ENCODE data around the gene PDIA2.
"Not testable (repeated sequence)": the region's sequence is repeated elsewhere in the genome, so short reads cannot be mapped to it uniquely, and the experiment has no call there.

The PDIA2 gene

DNA sequence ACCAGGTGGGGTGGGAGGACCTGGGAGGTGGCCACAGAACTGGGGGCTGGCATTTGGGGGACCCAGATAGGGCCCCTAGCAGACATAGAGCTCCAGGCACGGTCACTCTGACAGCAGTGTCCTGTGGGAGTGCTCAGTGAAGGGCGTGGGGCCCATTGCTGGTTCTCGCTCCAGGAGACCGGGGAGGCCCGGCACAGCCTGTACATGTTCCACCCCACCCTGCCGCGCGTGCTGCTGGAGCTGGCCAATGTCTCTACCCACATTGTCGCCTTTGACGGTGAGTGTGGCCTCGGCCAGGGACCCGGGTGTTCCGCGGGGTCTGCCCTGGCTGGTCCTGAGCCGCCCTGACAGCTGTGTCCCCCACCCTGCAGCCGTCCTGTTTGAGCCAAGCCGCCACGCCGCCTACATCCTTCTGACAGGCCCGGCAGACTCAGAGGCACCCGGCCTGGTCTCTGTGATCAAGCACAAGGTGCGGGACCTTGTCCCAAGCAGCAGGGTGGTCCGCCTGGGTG, 18.5 kb upstream of the PDIA2 start:
- DNase-seq (ENCODE audit: low read depth) = no peak

DNA sequence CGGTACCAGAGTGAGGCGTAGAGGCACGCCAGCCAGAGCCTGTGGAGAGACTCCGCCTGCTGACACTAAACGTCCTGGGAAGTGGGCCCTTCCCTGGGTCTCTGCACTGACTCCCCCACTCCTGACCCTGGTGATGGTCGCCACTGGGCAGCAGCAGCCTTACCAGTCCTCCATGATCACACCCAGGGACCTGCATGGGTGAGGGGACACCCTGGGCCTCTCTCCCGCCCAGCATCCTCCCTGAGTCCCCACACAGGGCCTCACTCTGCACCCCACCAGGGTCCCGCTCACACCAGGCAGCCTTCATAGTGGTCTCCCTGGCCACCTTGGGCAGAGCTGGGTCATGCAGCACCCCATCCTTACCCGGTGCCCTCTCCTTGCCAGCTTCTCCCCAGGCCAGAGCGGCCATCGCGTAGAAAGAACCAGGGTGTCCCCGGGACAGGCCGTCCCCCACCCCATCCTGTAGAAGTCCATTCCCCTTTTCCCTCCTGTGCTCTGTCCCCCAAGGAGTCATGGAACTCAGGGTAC, 17.9 kb upstream of the PDIA2 start:
- DNase-seq (ENCODE audit: low read depth) = no peak

DNA sequence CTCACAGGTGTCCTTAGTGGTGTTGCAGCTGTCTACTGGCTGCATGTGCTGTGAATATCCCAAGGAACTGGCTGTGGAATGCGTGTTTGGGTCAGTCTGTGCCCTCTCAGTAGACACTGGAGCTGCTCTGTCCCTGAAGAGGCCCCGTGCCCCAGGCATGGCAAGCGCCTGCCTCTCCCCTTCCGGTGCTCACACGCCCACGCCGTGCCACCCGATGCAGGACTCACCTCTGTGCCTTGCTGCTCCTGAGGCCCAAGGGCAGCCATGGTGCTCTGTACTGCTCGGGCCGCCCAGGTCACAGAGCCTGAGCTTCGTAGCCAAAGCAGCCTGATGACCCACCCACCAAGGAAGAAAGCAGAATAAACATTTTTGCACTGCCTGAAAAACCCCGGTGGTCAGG, 17.3 kb upstream of the PDIA2 start:
- no peak for DNase-seq (ENCODE audit: low read depth)

DNA sequence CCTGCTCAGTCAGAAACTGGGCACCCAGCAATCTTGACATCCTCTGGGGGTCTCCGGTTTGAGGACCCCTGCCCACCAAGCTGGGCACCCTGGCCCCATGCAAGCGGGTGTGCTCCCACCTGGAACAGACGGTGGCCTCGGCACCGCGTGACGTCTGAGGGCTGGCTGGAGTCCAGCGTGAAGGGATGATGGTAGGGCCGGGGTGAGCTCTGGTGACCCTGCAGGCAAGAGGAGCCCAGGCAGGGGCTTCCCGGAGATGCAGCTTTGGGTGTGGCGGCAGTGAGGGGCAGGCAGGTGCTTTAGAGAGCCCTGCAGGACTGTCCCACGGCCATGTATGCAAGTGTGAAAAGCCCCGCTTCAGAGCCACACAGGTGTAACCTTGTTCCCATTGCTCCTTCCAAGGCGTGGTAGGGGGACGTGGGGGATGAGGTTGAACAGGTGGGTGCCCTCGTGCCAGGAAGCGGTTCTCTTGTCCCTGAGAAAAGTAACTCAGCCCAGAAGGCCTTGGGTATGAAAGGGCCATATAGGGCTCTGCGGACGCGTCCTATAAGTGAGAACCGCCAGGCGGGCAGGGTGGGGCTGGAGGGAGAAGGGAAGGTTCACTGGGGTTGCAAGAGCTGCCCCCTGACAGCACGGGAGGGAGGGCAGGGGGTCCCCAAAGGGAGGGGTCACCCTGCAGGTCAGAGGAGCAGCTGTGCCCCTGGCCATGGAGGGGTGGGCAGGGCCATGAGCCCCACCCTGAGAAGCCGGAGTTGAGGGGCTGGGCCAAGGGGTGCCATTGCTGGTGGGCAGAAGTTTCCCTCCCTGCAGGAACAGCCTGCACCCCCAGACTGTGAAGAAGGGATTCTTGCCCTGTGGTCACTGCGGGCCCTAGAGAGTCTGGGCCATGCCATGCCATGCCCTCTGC, 16.5 kb upstream of the PDIA2 start:
- no peak for DNase-seq (ENCODE audit: low read depth)

DNA sequence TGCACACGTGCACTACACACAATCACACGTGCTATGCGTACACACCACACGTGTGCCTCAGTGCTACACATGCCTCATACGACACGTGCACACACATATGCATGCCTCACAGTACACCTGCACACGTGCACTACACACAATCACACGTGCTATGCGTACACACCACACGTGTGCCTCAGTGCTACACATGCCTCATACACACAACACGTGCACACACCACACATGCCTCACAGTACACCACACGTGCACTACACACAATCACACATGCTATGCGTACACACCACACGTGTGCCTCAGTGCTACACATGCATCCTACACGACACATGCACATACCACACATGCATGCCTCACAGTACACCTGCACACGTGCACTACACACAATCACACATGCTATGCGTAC, 15.4 kb upstream of the PDIA2 start:
- DNase-seq (ENCODE audit: low read depth) = not testable (repeated sequence)

DNA sequence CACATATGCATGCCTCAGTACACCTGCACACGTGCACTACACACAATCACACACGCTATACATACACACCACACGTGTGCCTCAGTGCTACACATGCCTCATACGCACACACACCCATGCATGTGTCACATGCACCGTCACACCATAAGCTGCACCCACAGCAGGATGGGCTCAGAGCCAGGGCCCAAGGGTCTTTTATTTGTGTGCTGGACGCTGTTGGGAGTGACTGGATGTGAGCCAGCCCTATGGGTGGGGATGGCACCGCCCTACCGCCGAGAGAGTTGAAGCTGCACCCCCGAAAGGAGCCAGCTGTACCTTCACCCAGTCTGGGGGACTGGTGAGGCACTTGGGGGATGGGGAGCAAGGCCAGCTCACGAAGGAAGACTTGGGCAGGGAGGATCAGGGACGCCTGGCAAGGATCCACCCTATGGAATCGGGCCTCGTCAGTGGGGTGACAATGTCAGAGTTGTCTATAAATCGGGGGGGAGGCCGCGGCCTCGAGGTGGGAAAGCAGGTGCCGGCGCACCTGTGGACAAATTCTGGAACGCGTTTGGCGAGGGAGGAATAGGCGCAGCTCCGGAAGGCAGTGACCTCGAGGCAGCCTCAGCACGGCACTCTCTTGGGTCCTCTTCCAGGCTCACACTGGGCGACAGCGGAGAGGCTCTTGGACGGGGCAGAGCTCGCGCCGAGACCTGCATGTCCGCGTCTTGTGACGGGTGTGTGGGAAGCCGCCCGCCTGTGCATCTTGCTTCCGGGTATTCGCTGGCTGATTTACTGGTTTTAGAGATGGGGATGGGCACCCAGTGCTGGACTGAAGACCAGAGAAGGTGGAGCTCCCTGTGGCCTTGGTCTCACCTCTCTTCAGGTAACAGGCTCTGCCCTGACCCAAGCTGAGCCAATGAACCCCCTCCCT, 14.6 kb upstream of the PDIA2 start:
- DNase-seq (ENCODE audit: low read depth) = no peak

DNA sequence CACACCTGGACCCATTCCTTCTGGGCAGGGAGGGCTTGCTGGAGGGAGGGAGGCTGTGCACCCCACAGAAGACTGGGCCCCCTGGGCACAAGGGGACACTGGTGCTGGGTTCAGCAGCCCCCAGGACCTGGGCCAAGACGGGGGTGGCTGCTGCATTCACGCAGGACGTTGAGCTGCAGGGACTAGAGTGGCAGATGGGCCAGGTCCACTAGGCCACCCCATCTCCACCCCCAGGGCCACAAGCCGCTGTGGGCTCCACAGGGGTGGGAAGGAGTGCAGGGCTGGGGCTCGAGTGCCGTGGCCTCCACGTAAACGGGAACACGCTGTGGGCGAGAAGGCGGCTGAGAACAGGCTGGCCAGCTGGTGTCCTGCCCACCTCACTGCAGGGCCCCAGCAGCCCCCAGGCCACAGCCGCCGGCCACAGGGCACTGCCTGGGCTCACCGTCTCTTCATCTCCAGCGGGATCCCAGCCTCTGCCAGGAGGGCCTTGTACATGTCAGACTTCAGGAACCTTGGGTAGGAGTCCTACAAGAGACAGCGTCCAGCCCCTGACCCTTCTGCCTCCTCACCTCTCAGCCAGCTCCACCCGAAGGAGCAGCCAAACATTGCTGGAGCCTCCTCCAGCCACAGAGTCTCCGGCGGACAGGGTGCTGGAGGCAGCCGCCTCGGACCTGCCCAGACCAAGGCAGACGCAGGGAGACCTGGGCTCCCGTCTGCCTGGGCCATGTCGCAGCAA, 13.7 kb upstream of the PDIA2 start:
- DNase-seq (ENCODE audit: low read depth) = no peak

DNA sequence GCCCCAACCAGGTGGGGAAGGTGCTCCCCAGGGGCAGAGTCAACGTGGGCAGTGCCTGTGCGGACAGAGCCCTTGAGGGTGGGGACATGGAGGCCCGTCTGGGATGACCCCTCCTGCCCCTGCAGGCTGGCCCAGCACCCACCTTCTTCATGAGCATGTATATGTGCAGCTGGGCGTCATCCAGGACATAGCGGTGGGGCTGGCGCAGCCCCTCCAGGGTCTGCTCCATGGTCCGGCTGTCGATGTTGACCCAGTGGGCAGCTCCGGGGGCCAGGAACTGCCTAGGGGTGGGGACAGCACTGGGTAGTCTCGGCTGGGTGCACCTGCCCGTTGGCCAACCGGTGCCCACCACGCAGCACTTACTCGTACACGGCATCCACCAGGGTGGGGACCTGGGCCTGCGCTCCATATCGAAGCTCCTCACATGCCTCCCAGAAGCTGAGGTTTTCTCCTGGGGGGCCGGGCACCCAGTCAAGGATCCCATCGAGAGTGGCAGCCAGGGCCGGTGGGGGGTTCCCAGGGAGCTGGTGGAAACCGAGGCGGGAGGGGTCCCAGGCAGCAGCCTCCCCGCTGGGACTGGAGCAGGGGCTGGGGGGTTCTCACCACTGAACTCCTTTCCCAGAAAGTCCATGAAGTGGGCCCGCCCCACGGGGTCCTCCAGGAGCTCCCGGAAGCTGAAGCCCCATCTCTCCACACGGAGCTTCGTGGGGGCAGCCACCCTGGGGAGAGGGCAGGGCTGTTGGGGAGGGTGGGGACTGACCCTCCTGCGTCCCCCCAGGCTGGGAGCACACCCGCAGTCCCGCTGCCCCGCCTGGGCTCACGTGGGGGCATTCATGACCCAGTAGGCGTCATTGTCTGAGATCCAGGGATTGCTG, 12.3 kb upstream of the PDIA2 start:
- no peak for DNase-seq (ENCODE audit: low read depth)

DNA sequence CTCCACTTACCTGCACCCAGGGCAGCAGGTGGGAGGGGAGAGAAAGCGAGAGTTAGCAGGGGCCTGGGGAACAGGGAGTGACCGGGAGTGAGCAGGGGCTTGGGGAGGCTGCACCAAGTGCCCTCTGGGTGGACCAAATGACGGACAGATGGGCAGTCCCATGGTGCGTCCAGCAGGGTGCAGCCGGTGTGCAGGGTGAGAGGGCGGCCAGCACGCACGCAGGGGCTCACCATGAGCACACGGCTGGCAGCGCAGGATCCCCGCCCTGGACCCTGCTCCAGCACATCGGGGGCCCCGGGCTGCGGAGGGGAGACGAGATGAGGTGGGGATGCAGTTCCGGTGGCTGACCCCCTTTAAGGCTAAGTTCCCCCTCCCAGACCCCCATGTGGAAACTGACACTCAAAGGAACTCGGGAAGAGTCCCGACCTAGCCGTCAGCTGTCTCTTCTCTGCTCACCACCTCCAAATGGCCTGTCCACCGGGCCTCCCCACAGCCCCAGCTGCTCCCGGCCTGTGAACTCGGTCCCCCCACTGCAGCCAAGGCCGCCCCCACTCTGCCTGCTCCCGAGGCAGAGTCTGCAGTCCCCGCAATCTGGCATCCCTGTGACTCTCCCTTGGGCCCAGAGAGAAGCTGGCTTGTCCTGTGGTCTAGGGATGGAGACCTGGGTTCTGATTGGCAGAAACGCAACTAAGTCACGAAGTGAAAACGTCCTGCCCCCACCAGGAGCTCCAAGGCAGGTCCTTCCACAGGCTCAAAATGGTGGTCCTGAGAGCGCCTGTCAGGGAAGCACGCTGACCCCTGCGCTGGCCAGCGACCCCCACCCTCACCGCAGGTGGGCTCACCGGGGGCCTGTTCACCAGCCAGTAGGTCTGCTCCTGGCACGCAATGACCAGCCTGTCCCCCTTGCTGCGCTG, 10.1 kb upstream of the PDIA2 start:
- no peak for DNase-seq (ENCODE audit: low read depth)

DNA sequence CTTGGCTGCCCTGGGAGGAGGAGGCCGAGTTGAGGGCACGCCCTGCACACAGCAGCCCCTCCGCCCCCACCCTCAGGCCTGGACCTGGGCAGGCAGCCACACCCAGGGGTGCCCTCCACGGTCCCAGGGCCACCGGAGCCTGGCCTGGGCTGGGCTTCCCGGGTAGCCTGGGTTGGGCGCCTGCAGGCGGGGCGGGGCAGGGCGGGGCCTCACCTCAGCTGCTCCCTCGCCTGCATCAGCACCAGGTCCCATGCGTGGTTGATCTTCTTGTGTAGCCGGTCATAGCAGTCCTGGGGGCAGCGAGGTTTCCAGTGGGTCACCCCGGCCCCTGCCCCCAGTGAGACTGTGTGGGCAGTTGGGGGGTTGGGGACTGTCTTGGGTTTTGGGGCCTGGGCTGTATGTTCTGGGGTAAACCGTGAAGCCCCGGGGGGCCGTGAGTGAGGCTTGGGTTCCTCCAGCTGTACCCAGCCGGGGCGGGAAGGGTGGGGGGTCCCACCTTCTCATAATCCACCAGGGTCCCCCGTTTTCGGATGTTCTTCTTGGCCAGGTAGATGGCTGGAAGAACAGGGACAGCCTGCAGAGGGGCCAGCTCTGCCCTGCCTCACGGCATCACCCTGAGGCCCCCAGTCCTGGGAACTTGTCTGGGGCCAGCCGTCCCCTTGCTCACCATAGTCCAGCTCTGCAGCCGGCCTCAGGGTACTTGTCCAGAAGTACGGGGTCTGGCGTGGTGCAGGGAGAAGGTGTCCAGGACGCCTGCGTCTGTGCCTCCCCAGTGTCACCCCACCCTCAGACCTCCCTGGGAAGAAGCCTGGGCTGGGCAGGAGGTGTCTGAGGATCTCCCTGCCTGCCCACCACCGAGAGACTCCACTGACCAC, 9.2 kb upstream of the PDIA2 start:
- no peak for DNase-seq (ENCODE audit: low read depth)

DNA sequence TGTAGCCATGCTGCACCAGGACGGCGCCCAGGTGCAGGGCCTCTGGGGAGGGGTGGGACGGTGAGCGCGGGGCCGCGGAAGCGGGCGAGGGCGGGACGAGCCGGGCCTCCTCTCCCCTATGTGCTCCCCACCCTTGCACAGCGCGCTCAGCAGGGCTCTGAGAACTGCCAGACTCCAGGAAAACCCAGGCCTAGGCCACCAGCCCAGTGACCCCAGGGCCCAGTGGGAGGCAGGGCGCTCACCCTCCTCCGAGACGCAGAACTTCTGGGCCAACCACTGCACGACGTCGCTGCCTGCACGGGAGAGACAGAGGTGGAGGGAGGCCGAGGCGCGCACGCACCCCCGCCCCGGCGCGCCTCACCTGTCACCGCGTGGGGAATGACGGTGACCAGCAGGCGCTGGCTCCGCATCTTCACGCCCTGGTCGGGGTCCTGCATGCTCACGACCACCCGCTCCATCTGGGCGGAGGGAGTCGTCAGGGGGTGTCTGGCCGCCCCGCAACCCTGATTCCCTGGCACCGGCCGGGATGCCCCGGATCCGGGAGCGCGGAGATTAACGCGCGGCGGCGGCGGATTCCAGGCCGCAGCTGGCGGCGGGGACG, 7.8 kb upstream of the PDIA2 start:
- no peak for DNase-seq (ENCODE audit: low read depth)

DNA sequence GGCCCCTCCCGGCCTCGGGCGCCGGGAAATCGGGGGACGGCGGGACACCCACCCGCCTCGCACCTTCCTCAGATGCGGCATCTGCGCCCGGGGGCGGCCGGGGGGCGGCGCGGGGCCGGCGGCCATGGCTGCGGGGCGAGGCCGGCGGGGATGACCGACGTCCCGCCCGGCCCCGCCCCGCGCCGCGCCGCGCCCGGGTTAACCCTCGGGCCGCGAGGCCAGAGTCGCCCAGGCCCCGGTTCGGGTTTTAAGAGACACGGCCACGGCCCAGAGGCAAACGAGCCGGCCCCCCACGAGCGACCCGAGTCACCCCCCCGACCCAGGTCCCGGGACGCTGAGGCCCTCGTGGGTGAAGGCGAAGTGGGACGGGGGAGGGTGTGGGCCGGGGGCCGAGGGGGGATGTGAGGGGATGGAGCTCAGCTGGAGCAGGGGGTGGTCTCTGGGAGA, 7.2 kb upstream of the PDIA2 start, which contains the start of gene RGS11:
TSS of gene RGS11 (minus strand) at position 159 of the 447 bp plus-strand sequence. CDS start at position 126, 33 bp downstream.
- DNase-seq (ENCODE audit: low read depth) = no peak

DNA sequence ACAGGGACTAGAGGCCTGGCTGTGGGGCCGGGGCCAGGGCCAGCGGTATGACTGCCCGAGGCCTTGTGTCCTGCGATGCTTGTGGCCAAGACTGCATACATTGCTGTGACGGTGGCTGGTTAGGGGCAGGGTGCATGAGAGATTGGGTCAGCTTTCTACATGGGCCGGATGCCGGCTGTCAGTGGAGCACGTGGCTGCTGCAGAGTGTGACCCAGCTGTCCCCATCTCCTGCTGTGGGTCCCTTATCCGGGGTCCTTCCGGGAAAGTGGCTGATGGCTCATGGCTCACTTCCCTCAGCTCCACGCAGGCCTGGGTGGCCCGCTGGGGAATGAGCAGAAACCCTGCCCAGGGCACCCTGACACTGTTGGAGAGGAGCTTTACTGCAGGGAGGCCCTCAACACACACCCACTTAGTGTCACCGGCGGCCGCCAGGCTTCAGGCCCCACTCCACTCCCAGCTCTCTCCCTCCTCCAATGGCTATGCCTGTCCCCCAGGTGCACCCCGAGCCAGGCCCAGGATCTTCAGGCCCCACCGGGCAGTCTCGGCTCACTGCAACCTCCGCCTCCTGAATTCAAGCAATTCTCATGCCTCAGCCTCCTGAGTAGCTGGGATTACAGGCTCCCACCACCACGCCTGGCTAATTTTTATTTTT, 6.4 kb upstream of the PDIA2 start:
- DNase-seq (ENCODE audit: low read depth) = no peak

DNA sequence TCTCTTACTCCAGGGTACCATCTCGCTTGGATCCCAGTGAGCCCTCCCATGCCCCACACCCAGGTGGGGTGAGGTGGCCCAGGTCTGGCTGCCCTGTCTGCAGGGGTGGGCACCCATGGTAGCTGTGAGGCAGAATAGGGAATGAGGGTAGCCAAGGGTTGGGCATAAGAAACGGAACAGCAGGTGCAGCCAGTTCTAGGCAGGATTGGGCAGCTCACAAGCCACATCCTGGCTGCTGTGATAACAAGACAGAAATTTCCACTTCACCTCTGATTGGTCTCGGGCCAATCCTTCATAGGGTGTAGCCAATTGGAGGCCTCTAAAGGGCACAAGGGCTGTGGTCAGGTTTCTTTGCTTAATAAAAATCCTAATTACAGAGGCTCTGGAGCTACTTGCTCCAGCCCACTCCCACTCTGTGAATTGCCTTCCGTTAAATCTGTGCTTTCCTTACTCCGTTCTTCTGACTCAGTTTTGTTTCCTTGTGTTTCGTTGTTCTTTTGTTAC, 4.0 kb upstream of the PDIA2 start:
- no peak for DNase-seq (ENCODE audit: low read depth)

DNA sequence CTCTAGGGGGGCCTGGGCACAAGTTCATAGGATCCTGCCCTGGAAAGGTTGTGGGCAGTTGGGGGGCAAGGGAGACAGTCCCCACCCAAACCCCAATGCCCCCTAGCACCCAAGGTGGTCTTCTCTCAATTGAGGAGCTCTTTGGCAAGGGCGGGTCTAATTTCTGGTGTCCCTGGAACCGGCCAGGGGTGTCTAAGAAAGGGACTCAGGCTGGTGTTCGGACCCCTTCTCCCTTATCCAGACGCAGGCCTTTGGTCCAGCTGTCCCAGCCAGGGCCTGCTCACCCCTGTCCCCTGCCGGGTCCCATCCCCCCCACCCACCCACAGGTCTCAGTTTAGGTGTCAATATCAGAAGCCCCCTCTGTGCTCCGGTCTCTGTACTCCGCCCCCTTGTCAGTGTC, 3.4 kb upstream of the PDIA2 start:
- DNase-seq (ENCODE audit: low read depth) = no peak

DNA sequence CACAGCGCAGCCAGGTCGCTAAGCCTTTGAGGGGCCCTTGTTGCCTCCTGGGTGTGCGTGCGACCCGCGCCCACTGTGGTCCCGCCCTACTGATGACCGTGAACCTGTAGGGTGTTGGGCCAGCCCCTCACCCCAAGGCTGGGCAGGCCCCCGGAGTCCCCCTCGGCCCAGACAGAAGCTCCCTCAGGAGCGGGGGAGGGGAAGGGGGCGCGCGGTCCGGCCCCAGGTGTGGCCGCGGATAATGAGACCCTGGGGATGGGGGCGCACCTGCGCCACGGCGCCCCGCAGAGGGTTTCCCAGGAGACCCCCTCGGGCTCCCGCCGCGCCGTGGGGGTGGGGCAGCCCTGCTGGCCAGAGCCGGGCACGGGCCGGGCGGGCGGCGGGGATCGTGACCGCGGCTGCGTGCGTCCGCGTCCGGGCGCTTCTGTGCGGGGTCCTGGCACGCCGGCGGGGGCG, 2.9 kb upstream of the PDIA2 start:
- no peak for DNase-seq (ENCODE audit: low read depth)

DNA sequence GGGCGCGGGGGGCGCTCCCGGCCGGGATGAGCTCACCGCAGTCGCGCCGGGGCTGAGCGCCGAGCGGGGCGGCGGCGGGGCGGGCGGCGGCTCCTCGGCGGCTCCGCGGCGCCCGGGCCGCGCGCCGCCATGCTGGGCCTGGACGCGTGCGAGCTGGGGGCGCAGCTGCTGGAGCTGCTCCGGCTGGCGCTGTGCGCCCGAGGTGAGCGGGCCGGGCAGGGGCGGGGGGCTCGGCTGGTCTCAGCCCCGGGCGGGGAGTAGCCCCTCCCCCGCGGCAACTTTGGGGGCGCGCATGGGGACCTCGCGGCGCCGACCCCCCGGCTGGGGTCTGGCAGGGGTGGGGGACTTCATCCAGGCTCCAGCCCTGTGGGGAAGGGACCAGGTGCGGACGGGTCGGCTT, 2.4 kb upstream of the PDIA2 start, which contains the start of gene ARHGDIG:
TSS of gene ARHGDIG (plus strand) at position 40 of the 400 bp plus-strand sequence. CDS start at position 130, 90 bp downstream.
- no peak for DNase-seq (ENCODE audit: low read depth)

Measured in stimulated activated CD8-positive, alpha-beta memory T cell treated with anti-CD3 and anti-CD28 coated beads, Interleukin-15, amount 100 ng/mL, for 24 hours (primary cell).